Muscle of leg (tissue), 11 donors: ENCODE results near the gene HECTD2. TPM values are rescaled to one million over a fixed set of nuclear protein-coding genes. Genes with fewer than 3 reads are reported as not detected.
"Not testable (repeated sequence)": the region's sequence is repeated elsewhere in the genome, so short reads cannot be mapped to it uniquely, and the experiment has no call there.

Source experiments
- DNase-seq: peaks from one replicate; pipeline ENCODE4 v3.0.0; 2013
- H3K27ac ChIP-seq: one replicate; pipeline ENCODE4 v1.5.1; 2013; ENCODE audit warnings: mild to moderate bottlenecking, low read length, control low read depth
- H3K27me3 ChIP-seq: one replicate; pipeline ENCODE4 v1.6.1; 2013; ENCODE audit warnings: low read length; ENCODE audit not compliant: control insufficient read depth, insufficient read depth
- H3K36me3 ChIP-seq: one replicate; pipeline ENCODE4 v1.6.1; 2013; ENCODE audit warnings: low read length; ENCODE audit not compliant: control insufficient read depth, insufficient read depth
- H3K4me1 ChIP-seq: one replicate; pipeline ENCODE4 v1.6.1; 2013; ENCODE audit warnings: low read length; ENCODE audit not compliant: control insufficient read depth, insufficient read depth
- H3K4me3 ChIP-seq: one replicate; pipeline ENCODE4 v1.5.1; 2013; ENCODE audit warnings: low read length, control low read depth
- H3K9me3 ChIP-seq: replicated peaks from 2 replicates; pipeline ENCODE4 v1.6.1; 2013; ENCODE audit warnings: low read depth, low read length; ENCODE audit not compliant: control insufficient read depth
- WGBS: methylation state at CpG from one replicate; pipeline ENCODE4 v1.1.5; 2013; ENCODE audit warnings: missing lambda C conversion rate; ENCODE audit not compliant: insufficient coverage; 5-methylcytosine and 5-hydroxymethylcytosine counted together
- polyA plus RNA-seq, 8 donors: library from polyadenylated mRNA; unstranded; fragments of 120-200 nt; gene quantifications; one replicate each; pipeline versions ENCODE4 v1.2.1 to v1.2.3, GENCODE V29; 2013; ENCODE audit warnings: inconsistent platforms in 1 of 8, low replicate concordance in 1 of 8; ENCODE audit not compliant: insufficient read length in 8 of 8, insufficient read depth in 1 of 8
- total RNA-seq: library from RNA; stranded (reverse); fragments of 120-200 nt; gene quantifications from one replicate; pipeline ENCODE4 v1.2.4, GENCODE V29; 2013

HECTD2 gene
- total and polyA plus RNA-seq, 9 donors = 11.7 to 17.9 (median 13.5) TPM

GRCh38 chr10:91434041-91434440 lies 23.9 kb downstream of the HECTD2 start:
- WGBS = no CpG with 5 or more reads among the region's 1 CpG
- no peaks in the 10 kb centered on the region for H3K27me3 ChIP-seq
- no peak for DNase-seq
- peaks cover 6% of the 10 kb centered on the region for H3K36me3 ChIP-seq
- H3K4me1 ChIP-seq = no peaks in the 10 kb centered on the region
- H3K9me3 ChIP-seq = peaks cover 2% of the 10 kb centered on the region
- no peak overlapping the region for H3K4me3 ChIP-seq
- no peak overlapping the region for H3K27ac ChIP-seq

GRCh38 chr10:91435241-91435640 lies 25.1 kb downstream of the HECTD2 start:
- no peak overlapping the region for H3K27ac ChIP-seq
- H3K4me3 ChIP-seq = no peak overlapping the region
- peaks cover 6% of the 10 kb centered on the region for H3K36me3 ChIP-seq
- peaks cover 2% of the 10 kb centered on the region for H3K9me3 ChIP-seq
- H3K4me1 ChIP-seq = no peaks in the 10 kb centered on the region
- no peaks in the 10 kb centered on the region for H3K27me3 ChIP-seq
- no peak for DNase-seq
- 100% methylated on average over 2 of the region's 2 CpGs for WGBS

GRCh38 chr10:91438228-91438627 lies 28.1 kb downstream of the HECTD2 start:
- not testable (repeated sequence) for H3K36me3 ChIP-seq, H3K4me3 ChIP-seq, DNase-seq, H3K9me3 ChIP-seq, H3K4me1 ChIP-seq, H3K27me3 ChIP-seq, H3K27ac ChIP-seq
- no CpG with 5 or more reads among the region's 2 CpGs for WGBS

DNA sequence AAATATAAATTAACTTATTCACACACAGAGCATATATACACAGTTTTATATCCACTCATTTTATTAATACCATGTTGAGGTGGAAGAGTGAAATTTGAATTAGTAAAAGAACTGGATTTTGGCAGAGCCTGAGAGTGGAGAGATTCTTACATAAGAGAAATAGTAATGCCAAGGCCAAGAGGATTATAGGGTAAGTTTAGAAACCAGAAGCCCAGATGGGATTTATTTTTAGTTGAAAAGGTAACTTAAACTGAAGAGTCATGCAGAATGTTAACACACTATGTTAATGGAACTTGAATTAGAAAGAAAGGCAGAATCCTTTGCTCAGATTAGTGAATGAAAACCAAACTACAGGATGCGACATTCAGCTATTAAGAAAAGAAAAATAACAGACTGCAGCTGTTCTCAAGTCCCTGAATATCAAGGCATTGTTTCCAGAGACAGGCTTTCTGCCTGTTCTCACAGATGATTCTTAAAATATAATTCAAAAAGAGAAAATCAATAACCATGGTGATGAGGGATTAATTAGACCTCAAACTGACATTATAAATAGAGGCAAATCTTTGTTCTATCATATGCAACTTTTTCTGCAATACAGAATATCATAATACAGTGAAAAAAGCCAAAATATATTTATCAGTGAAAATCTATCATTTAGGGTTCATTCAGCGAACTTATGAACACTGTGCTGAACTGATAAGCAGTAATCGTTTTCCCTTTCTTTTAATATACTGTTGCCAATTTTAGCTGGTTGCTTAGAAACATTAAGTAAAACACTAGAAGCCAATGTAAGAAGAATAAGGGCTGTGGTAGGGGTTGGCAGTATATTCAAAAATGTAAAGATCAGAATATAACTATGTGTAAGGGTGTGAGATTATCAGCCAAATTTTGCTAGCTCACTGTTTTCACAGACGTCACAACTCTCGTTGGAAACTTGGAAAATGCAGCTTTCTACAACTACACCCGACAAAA lies 34.4 kb downstream of the HECTD2 start:
- H3K36me3 ChIP-seq = no peaks in the 10 kb centered on the region
- H3K27ac ChIP-seq = no peak overlapping the region
- no CpG with 5 or more reads among the region's 6 CpGs for WGBS
- H3K9me3 ChIP-seq = peaks cover 5% of the 10 kb centered on the region
- no peak overlapping the region for H3K4me3 ChIP-seq
- H3K27me3 ChIP-seq = no peaks in the 10 kb centered on the region
- peaks cover 2% of the 10 kb centered on the region for H3K4me1 ChIP-seq
- DNase-seq = no peak

DNA sequence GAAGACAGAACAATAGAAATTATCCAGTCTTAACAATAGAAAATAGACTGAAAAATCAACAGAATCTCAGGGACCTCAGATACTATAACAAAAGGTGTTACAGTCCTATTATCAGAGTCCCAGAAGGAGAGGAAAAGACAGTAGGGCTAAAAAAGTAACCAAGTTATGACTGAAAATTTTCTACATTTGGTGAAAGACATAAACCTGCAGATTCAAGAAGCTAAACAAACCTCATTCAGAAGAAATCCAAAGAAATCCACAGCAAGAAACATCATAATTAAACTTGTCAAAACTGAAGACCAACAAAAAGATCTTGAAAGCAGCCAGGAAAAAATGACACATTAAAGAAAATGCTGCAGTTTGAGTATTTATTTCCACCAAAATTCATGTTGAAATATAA lies 41.9 kb downstream of the HECTD2 start:
- H3K4me3 ChIP-seq = no peak overlapping the region
- no peaks in the 10 kb centered on the region for H3K4me1 ChIP-seq
- peaks cover 28% of the 10 kb centered on the region for H3K9me3 ChIP-seq
- H3K27ac ChIP-seq = no peak overlapping the region
- H3K36me3 ChIP-seq = no peaks in the 10 kb centered on the region
- DNase-seq = no peak
- no peaks in the 10 kb centered on the region for H3K27me3 ChIP-seq

DNA sequence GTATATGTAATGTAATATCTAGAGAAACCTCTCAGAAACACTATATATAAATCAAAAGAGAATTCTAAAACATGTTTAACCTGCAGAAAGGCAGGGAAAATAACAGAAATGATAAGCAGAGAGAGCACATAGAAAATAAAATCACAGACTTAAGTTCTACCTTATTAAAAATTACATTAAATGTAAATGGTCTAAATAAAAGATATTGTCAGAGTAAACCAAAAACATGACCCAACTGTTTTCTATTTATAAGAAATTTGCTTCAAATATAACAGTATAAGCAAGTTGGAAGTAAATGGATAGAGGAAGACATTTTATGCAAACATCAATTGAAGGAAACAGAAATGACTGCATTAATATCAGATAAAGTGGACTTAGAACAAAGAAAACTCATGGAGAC lies 43.4 kb downstream of the HECTD2 start:
- Histone ChIP-seq H3K4me3 (no peak overlapping the region), H3K27me3 (no peaks in the 10 kb centered on the region), H3K9me3 (peaks cover 28% of the 10 kb centered on the region), H3K36me3 (no peaks in the 10 kb centered on the region), H3K4me1 (no peaks in the 10 kb centered on the region), H3K27ac (no peak overlapping the region)
- no peak for DNase-seq

GRCh38 chr10:91455135-91455534 lies 45.0 kb downstream of the HECTD2 start:
- not testable (repeated sequence) for H3K27ac ChIP-seq, H3K4me1 ChIP-seq, H3K4me3 ChIP-seq, H3K36me3 ChIP-seq, DNase-seq, H3K27me3 ChIP-seq
- no CpG with 5 or more reads among the region's 1 CpG for WGBS
- H3K9me3 ChIP-seq = peaks cover 23% of the 10 kb centered on the region

DNA sequence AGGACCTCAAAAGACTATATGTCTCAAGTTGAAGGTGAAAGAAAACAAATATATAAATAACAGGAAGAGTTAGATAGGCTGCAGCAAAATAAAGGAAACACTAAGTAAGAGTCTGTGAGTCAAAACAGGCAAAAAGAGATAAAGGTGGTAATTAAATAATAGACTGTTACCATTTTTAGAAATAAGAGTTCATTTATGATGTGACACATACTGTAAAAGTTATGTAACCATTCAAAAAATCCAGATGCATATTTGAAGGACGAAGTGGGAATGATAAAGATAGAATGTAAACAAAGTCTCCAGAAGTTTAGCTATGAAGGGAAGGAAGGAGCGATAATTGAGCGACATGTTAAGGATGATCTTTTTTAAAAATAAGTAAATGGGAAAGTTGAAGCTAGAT lies 50.5 kb downstream of the HECTD2 start:
- WGBS = no CpG with 5 or more reads among the region's 3 CpGs

DNA sequence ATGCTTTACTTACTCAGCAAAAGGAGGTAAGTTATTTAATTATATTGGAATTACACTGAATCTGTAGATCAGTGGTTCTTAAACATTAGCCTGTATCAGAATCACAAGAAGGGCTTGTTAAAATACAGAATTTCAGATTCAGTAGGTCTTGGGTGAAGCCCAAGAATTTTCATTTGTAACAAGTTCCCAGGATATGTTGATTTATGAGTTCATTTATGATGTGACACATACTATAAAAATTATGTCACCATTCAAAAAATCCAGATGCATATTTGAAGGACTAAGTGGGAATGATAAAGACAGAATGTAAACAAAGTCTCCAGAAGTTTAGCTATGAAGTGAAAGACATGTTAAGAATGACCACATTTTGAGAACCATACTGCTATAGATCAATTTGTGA lies 52.3 kb downstream of the HECTD2 start:
- no peak overlapping the region for H3K27ac ChIP-seq

More for the DNA sequence above, 50.5 kb downstream of the HECTD2 start:
- Histone ChIP-seq H3K9me3 (peaks cover 3% of the 10 kb centered on the region), H3K4me1 (no peaks in the 10 kb centered on the region), H3K27me3 (no peaks in the 10 kb centered on the region), H3K27ac (no peak overlapping the region), H3K36me3 (peaks cover 9% of the 10 kb centered on the region), H3K4me3 (no peak overlapping the region)
- no peak for DNase-seq

GRCh38 chr10:91464500-91464899 lies 54.4 kb downstream of the HECTD2 start:
- Histone ChIP-seq H3K27me3 (no peaks in the 10 kb centered on the region), H3K4me3 (no peak overlapping the region), H3K27ac (no peak overlapping the region), H3K4me1 (no peaks in the 10 kb centered on the region), H3K36me3 (peaks cover 21% of the 10 kb centered on the region), H3K9me3 (peaks cover 6% of the 10 kb centered on the region)
- no CpG with 5 or more reads among the region's 2 CpGs for whole genome bisulfite sequencing
- no peak for DNase-seq

More for the DNA sequence above, 52.3 kb downstream of the HECTD2 start:
- H3K27me3 ChIP-seq = no peaks in the 10 kb centered on the region
- no peak overlapping the region for H3K4me3 ChIP-seq
- peaks cover 16% of the 10 kb centered on the region for H3K36me3 ChIP-seq
- peaks cover 3% of the 10 kb centered on the region for H3K9me3 ChIP-seq
- no peak for DNase-seq
- no peaks in the 10 kb centered on the region for H3K4me1 ChIP-seq
